AG08396 (cell line): ENCODE data around the gene SPP1.
"Not testable (repeated sequence)": the region's sequence is repeated elsewhere in the genome, so short reads cannot be mapped to it uniquely, and the experiment has no call there.

Experiments
- DNase-seq: peaks from one replicate; pipeline ENCODE4 v3.0.0; 2012; ENCODE audit warnings: low spot score, mixed read lengths

The SPP1 gene

GRCh38 chr4:88025868-88026661 is 50.6 kb downstream of the SPP1 start:
- not testable (repeated sequence) for DNase-seq

GRCh38 chr4:88027611-88028608 is 52.4 kb downstream of the SPP1 start:
- DNase-seq, result peak; percentile 65

- DNase-seq, result no peak
Observed at GRCh38 chr4:88028946-88029345, 53.4 kb downstream of the SPP1 start.

GRCh38 chr4:88029556-88029955 is 54.0 kb downstream of the SPP1 start:
- no peak for DNase-seq

DNA sequence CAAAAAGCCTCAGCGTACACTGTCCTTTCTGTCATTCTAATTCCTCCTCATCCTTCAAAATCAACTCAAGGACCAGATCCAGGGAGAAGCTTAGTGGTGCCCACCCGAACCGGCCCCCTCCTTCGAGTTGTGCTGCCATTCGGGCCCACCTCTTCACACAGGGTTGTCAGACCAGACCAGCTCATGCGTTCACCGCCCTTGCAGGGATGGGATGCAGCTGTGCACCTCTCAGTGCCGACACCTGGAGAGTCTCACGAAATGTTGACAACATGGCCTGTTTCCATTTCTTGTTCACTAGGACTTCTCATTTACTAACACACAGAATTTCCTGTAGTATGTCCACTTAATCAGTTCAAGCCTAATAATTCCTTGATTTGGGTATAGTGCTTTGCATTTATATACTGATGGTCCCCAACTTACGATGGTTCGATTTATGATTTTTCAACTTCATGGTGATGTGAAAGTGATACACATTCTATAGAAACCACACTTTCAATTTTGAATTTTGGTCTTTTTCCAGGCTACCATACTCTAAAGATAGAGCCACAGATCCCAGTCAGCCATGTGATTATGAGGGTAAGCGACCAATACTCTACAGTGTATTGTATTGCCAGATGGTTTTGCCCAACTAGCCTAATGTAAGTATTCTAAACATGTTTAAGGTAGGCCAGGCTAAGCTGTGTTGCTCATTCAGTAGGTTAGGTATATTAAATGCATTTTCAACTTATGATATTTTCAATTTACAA is 55.2 kb downstream of the SPP1 start:
- DNase-seq, result no peak
